HEK293 (cell line): ENCODE results near the gene RPL13A.

Source experiments
- BCL11A ChIP-seq: fragments of 450-650 bp; formaldehyde crosslinking; IDR thresholded peaks from 2 replicates; pipeline ENCODE4 v1.5.1; 2016; ENCODE audit warnings: low read depth, missing biosample characterization, missing genetic modification characterization
- HOXA7 ChIP-seq: sonication (generic); formaldehyde crosslinking; IDR thresholded peaks from 2 replicates; pipeline ENCODE4 v1.8.1; 2022; ENCODE audit warnings: missing genetic modification reagents, borderline replicate concordance
- SP2 ChIP-seq: fragments of 450-650 bp; formaldehyde crosslinking; IDR thresholded peaks from 2 replicates; pipeline ENCODE4 v1.5.1; 2016; ENCODE audit warnings: missing biosample characterization, missing genetic modification characterization
- TCF7L2 ChIP-seq: IDR thresholded peaks from 2 replicates; pipeline ENCODE4 v1.6.1; 2011; ENCODE audit warnings: low read depth, mild to moderate bottlenecking, inconsistent platforms, low read length, moderate library complexity, borderline replicate concordance
- ZBTB20 ChIP-seq: fragments of 450-650 bp; formaldehyde crosslinking; IDR thresholded peaks from 2 replicates; pipeline ENCODE4 v1.5.1; 2016; ENCODE audit warnings: missing biosample characterization, missing genetic modification characterization
- ZBTB8A ChIP-seq: fragments of 450-650 bp; formaldehyde crosslinking; IDR thresholded peaks from 2 replicates; pipeline ENCODE4 v1.5.1; 2016; ENCODE audit warnings: missing biosample characterization, missing genetic modification characterization
- ZEB2 ChIP-seq: fragments of 450-650 bp; formaldehyde crosslinking; IDR thresholded peaks from 2 replicates; pipeline ENCODE4 v1.5.1; 2016; ENCODE audit warnings: missing biosample characterization, missing genetic modification characterization
- ZFP37 ChIP-seq: fragments of 450-650 bp; formaldehyde crosslinking; IDR thresholded peaks from 2 replicates; pipeline ENCODE4 v1.5.1; 2016; ENCODE audit warnings: missing biosample characterization, missing genetic modification characterization
- ZNF10 ChIP-seq: fragments of 450-650 bp; formaldehyde crosslinking; IDR thresholded peaks from 2 replicates; pipeline ENCODE4 v1.5.1; 2017; ENCODE audit warnings: missing biosample characterization, missing genetic modification characterization
- ZNF133 ChIP-seq: fragments of 450-650 bp; formaldehyde crosslinking; IDR thresholded peaks from 2 replicates; pipeline ENCODE4 v1.5.1; 2016; ENCODE audit warnings: missing biosample characterization, missing genetic modification characterization
- ZNF146 ChIP-seq: fragments of 450-650 bp; formaldehyde crosslinking; IDR thresholded peaks from 2 replicates; pipeline ENCODE4 v1.5.1; 2016; ENCODE audit warnings: missing biosample characterization, missing genetic modification characterization
- ZNF221 ChIP-seq: fragments of 450-650 bp; formaldehyde crosslinking; IDR thresholded peaks from 2 replicates; pipeline ENCODE4 v1.5.1; 2017; ENCODE audit warnings: missing biosample characterization, missing genetic modification characterization, borderline replicate concordance
- ZNF248 ChIP-seq: fragments of 450-650 bp; formaldehyde crosslinking; IDR thresholded peaks from 2 replicates; pipeline ENCODE4 v1.5.1; 2017; ENCODE audit warnings: missing biosample characterization, missing genetic modification characterization
- ZNF274 ChIP-seq, 2 experiments: fragments of 200-500 bp in 1 of 2; fragments of 450-650 bp in 1 of 2; sonication (Bioruptor generic) in 1 of 2; formaldehyde crosslinking in 1 of 2; IDR thresholded peaks; 2 replicates each; pipeline versions ENCODE4 v1.5.1 to v1.6.1; 2014 to 2016; ENCODE audit warnings: borderline replicate concordance in 1 of 2, inconsistent platforms in 1 of 2, low read length in 1 of 2, missing biosample characterization in 1 of 2, missing genetic modification characterization in 1 of 2
- ZNF394 ChIP-seq: fragments of 450-650 bp; formaldehyde crosslinking; IDR thresholded peaks from 2 replicates; pipeline ENCODE4 v1.5.1; 2016; ENCODE audit warnings: missing biosample characterization, missing genetic modification characterization, mild to moderate bottlenecking, moderate library complexity, borderline replicate concordance
- ZNF600 ChIP-seq: fragments of 450-650 bp; formaldehyde crosslinking; IDR thresholded peaks from 2 replicates; pipeline ENCODE4 v1.5.1; 2016; ENCODE audit warnings: missing biosample characterization, missing genetic modification characterization
- ZNF610 ChIP-seq: fragments of 450-650 bp; formaldehyde crosslinking; IDR thresholded peaks from 2 replicates; pipeline ENCODE4 v1.5.1; 2016; ENCODE audit warnings: missing biosample characterization, missing genetic modification characterization, borderline replicate concordance
- ZNF768 ChIP-seq: fragments of 450-650 bp; formaldehyde crosslinking; IDR thresholded peaks from 2 replicates; pipeline ENCODE4 v1.5.1; 2018; ENCODE audit warnings: missing biosample characterization, mild to moderate bottlenecking, missing genetic modification characterization
- ZNF776 ChIP-seq: fragments of 450-650 bp; formaldehyde crosslinking; IDR thresholded peaks from 2 replicates; pipeline ENCODE4 v1.5.0; 2017; ENCODE audit warnings: missing biosample characterization, missing genetic modification characterization, borderline replicate concordance
- ZNF830 ChIP-seq: fragments of 450-650 bp; IDR thresholded peaks from 2 replicates; pipeline ENCODE4 v1.5.0; 2018; ENCODE audit warnings: missing biosample characterization, missing genetic modification characterization, low read depth, mild to moderate bottlenecking, moderate library complexity
- ZSCAN18 ChIP-seq: fragments of 450-650 bp; formaldehyde crosslinking; IDR thresholded peaks from 2 replicates; pipeline ENCODE4 v1.5.1; 2016; ENCODE audit warnings: missing biosample characterization, missing genetic modification characterization
- ZSCAN23 ChIP-seq: fragments of 450-650 bp; formaldehyde crosslinking; IDR thresholded peaks from 2 replicates; pipeline ENCODE4 v1.5.1; 2016; ENCODE audit warnings: missing biosample characterization, missing genetic modification characterization
- TF ChIP-seq, protein P1 (sequence below): fragments of 450-650 bp; formaldehyde crosslinking; IDR thresholded peaks from 2 replicates; pipeline ENCODE4 v1.5.1; 2016; ENCODE audit warnings: missing biosample characterization, missing genetic modification characterization
- TF ChIP-seq, protein P2 (sequence below): IDR thresholded peaks from 2 replicates; pipeline ENCODE4 v1.6.1; 2011; ENCODE audit warnings: mild to moderate bottlenecking, low read depth, low read length, borderline replicate concordance
- TF ChIP-seq, protein P3 (sequence below): fragments of 450-650 bp; formaldehyde crosslinking; IDR thresholded peaks from 2 replicates; pipeline ENCODE4 v1.5.1; 2016; ENCODE audit warnings: missing biosample characterization, missing genetic modification characterization
- TF ChIP-seq, protein P4 (sequence below): fragments of 450-650 bp; formaldehyde crosslinking; IDR thresholded peaks from 2 replicates; pipeline ENCODE4 v1.5.1; 2016; ENCODE audit warnings: missing biosample characterization, missing genetic modification characterization
- TF ChIP-seq, protein P5 (sequence below): fragments of 450-650 bp; formaldehyde crosslinking; IDR thresholded peaks from 2 replicates; pipeline ENCODE4 v1.5.1; 2016; ENCODE audit warnings: missing biosample characterization, missing genetic modification characterization, borderline replicate concordance
- TF ChIP-seq, protein P6 (sequence below): fragments of 450-650 bp; formaldehyde crosslinking; IDR thresholded peaks from 2 replicates; pipeline ENCODE4 v1.5.1; 2017; ENCODE audit warnings: missing biosample characterization, missing genetic modification characterization

The RPL13A gene

GRCh38 chr19:49451430-49452181 lies 35.8 kb upstream of the RPL13A start, which contains the start of gene PIH1D1 (continued):
- TF ChIP-seq, protein P1, sequence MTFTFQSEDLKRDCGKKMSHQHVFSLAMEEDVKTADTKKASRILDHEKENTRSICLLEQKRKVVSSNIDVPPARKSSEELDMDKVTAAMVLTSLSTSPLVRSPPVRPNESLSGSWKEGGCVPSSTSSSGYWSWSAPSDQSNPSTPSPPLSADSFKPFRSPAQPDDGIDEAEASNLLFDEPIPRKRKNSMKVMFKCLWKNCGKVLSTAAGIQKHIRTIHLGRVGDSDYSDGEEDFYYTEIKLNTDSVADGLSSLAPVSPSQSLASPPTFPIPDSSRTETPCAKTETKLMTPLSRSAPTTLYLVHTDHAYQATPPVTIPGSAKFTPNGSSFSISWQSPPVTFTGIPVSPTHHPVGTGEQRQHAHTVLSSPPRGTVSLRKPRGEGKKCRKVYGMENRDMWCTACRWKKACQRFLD (tag by site-specific recombination) = no peak
- TF ChIP-seq, protein P2, sequence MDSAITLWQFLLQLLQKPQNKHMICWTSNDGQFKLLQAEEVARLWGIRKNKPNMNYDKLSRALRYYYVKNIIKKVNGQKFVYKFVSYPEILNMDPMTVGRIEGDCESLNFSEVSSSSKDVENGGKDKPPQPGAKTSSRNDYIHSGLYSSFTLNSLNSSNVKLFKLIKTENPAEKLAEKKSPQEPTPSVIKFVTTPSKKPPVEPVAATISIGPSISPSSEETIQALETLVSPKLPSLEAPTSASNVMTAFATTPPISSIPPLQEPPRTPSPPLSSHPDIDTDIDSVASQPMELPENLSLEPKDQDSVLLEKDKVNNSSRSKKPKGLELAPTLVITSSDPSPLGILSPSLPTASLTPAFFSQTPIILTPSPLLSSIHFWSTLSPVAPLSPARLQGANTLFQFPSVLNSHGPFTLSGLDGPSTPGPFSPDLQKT = no peak
- TF ChIP-seq ZNF776 = no peak
- no peak for TF ChIP-seq ZNF146
- no peak for TF ChIP-seq HOXA7 (CRISPR knock-in tag)
- TF ChIP-seq ZBTB20 = peak; percentile 69; the same call in 1 of the 2 replicates
- TF ChIP-seq ZNF133 (tag by site-specific recombination) = no peak; the same call in 1 of the 2 replicates
- no peak for TF ChIP-seq ZSCAN23 (tag by site-specific recombination)
- no peak for TF ChIP-seq BCL11A (tag by site-specific recombination)
- TF ChIP-seq, protein P3, sequence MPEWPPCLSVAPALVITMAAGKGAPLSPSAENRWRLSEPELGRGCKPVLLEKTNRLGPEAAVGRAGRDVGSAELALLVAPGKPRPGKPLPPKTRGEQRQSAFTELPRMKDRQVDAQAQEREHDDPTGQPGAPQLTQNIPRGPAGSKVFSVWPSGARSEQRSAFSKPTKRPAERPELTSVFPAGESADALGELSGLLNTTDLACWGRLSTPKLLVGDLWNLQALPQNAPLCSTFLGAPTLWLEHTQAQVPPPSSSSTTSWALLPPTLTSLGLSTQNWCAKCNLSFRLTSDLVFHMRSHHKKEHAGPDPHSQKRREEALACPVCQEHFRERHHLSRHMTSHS (tag by site-specific recombination) = no peak
- TF ChIP-seq ZEB2 (tag by site-specific recombination) = peak; percentile 48; the same call in 1 of the 2 replicates
- no peak; the same call in 1 of the 2 replicates for TF ChIP-seq ZNF610 (tag by site-specific recombination)
- TF ChIP-seq ZNF600 (tag by site-specific recombination) = no peak
- TF ChIP-seq ZNF768 = no peak
- no peak for TF ChIP-seq ZNF10 (tag by site-specific recombination)
- no peak for TF ChIP-seq ZNF830 (tag by site-specific recombination)
- 0 out of 2 replicates have a peak, but pooled peaks have one; percentile 13 for TF ChIP-seq ZBTB8A (tag by site-specific recombination)
- TF ChIP-seq, protein P4, sequence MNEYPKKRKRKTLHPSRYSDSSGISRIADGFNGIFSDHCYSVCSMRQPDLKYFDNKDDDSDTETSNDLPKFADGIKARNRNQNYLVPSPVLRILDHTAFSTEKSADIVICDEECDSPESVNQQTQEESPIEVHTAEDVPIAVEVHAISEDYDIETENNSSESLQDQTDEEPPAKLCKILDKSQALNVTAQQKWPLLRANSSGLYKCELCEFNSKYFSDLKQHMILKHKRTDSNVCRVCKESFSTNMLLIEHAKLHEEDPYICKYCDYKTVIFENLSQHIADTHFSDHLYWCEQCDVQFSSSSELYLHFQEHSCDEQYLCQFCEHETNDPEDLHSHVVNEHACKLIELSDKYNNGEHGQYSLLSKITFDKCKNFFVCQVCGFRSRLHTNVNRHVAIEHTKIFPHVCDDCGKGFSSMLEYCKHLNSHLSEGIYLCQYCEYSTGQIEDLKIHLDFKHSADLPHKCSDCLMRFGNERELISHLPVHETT = no peak
- no peak for TF ChIP-seq ZNF248
- TF ChIP-seq ZNF394 (tag by site-specific recombination) = 0 out of 2 replicates have a peak, but pooled peaks have one; percentile 33
- no peak for TF ChIP-seq ZNF274 (IDR thresholded peaks at IDR 0.05; ENCODE audit: low read length)
- no peak for TF ChIP-seq ZNF274 (tag by site-specific recombination; IDR thresholded peaks at IDR 0.05; ENCODE audit: borderline replicate concordance)
- TF ChIP-seq, protein P5, sequence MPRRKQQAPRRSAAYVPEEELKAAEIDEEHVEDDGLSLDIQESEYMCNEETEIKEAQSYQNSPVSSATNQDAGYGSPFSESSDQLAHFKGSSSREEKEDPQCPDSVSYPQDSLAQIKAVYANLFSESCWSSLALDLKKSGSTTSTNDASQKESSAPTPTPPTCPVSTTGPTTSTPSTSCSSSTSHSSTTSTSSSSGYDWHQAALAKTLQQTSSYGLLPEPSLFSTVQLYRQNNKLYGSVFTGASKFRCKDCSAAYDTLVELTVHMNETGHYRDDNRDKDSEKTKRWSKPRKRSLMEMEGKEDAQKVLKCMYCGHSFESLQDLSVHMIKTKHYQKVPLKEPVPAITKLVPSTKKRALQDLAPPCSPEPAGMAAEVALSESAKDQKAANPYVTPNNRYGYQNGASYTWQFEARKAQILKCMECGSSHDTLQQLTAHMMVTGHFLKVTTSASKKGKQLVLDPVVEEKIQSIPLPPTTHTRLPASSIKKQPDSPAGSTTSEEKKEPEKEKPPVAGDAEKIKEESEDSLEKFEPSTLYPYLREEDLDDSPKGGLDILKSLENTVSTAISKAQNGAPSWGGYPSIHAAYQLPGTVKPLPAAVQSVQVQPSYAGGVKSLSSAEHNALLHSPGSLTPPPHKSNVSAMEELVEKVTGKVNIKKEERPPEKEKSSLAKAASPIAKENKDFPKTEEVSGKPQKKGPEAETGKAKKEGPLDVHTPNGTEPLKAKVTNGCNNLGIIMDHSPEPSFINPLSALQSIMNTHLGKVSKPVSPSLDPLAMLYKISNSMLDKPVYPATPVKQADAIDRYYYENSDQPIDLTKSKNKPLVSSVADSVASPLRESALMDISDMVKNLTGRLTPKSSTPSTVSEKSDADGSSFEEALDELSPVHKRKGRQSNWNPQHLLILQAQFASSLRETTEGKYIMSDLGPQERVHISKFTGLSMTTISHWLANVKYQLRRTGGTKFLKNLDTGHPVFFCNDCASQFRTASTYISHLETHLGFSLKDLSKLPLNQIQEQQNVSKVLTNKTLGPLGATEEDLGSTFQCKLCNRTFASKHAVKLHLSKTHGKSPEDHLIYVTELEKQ (tag by site-specific recombination) = no peak
- TF ChIP-seq ZNF221 (tag by site-specific recombination) = no peak
- no peak for TF ChIP-seq ZSCAN18 (tag by site-specific recombination)
- TF ChIP-seq TCF7L2 = no peak
- no peak for TF ChIP-seq ZFP37 (tag by site-specific recombination)
- TF ChIP-seq, protein P6, sequence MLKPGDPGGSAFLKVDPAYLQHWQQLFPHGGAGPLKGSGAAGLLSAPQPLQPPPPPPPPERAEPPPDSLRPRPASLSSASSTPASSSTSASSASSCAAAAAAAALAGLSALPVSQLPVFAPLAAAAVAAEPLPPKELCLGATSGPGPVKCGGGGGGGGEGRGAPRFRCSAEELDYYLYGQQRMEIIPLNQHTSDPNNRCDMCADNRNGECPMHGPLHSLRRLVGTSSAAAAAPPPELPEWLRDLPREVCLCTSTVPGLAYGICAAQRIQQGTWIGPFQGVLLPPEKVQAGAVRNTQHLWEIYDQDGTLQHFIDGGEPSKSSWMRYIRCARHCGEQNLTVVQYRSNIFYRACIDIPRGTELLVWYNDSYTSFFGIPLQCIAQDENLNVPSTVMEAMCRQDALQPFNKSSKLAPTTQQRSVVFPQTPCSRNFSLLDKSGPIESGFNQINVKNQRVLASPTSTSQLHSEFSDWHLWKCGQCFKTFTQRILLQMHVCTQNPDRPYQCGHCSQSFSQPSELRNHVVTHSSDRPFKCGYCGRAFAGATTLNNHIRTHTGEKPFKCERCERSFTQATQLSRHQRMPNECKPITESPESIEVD (tag by site-specific recombination) = no peak
- TF ChIP-seq SP2 (tag by site-specific recombination) = peak; percentile 91
